Measurements from ENCODE around the gene ATAD3B.

The ATAD3B gene

DNA sequence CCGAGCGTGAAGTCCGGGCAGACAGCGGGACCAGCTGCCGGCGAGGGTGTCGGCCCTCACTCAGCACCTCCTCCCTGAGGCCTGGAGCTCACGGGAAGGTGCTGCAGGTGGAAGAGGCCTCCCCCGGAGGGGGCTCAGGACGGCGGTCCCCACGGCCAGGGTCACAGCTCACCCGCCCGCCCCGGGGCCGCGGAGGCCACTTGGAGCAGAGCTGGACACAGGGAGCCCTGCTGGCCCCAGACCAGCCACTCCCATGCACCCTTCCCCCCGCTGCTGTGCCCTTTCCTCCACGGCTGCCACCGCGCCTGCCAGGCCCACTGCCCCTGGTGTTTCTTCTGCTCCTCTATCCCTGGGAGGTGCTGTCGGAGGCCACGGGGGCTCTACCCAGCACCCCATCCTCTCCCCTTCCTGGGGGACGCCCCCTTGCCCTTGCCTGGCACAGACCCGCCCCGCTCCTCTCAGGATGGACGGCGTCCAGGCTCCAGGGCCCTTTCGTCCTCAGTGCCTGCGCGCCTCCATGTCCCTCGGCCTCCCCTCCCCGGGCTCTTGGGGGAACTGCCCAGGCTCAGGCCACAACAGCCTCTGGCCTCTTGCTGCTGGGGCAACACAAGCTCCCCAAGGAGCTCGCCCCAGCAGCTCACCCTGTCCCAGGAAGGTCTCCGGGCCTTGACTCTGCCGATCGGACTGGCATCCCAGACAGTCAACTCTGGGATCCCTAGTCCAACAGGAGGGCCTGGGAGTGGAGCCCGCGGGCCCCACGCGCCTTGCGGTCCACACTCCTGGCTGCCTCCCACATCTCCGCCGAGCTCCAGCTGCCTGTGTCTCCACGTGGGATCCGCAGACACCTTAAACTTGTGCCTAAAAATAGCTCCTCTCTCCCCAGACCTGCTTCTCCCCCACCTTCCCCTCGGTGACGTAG is 64.7 kb downstream of the ATAD3B start:
- no peak for DNase-seq

DNA sequence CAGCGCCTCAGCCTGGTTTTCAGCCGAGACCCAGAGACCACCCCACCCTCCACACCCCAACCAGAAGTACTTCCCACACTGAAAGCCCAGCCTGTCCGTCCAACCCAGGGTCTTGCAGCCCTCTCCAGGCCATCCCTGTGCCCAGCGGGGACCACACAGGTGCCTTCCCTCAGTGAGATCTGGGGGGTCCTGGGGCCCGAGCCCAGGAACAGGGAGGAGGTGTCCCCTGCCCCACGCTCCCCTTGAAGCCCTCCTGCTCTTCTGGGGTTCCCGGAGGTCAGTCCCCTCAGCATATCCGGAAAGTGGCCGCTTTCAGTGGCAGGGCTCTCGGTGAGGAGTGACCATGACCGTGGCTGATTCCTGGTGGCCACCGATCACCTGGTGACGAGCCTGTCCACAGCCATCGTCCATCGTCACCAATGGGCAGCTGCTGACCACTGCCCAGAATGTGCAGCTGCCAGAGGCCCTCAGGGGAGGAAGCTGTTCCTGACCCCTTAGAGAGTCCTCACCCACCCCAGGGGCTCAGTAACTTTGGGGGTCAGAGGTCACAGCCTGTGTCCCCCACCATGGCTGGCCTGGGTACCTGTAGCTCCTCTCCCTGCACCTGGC is 65.5 kb downstream of the ATAD3B start:
- DNase-seq: no peak

DNA sequence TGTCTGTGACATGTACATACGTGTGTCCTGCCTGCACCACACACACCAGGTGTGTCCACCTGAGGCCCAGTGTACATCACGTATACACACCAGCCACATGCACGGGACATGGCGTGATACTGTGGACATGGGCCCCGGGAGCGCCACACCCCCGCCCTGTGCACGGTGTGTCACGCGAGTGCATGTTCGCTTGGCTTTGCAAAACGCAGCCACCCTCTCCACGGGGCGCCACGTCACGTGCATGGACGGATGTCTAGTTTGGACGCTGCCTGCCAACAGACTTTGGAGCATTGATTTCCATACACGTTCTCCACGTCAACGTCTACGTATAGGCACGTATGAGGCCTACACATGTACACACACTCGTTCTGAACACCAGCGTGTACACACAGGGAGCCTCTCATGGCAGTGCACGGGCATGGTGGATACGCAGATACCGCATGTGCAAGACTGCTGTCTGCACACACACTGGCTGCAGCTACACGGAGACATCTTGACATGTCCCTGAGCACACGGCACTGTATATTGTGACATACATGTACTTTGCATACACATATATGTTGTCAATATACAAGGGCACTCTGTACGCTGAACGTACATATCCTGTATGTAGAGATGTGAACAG is 66.2 kb downstream of the ATAD3B start:
- DNase-seq: no peak

DNA sequence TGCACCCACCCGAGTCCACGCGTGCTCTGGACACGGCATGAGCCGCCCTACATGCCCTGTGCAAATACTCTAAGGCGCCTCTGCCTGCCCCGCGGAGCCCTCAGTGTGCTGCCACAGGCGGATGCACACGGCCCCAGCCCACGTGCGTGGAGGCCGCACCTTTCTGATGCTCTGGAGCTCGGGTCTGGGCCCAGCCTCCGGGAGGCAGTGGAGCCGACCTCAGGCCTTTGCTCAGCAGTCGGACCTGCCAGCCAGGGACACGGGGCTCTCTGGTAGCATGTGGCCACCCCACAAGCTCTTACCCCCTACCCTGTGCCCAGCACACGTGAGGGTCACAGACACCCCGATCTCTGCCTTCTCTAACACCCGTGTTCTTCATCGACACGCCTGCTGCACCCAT is 66.8 kb downstream of the ATAD3B start:
- DNase-seq: no peak

DNA sequence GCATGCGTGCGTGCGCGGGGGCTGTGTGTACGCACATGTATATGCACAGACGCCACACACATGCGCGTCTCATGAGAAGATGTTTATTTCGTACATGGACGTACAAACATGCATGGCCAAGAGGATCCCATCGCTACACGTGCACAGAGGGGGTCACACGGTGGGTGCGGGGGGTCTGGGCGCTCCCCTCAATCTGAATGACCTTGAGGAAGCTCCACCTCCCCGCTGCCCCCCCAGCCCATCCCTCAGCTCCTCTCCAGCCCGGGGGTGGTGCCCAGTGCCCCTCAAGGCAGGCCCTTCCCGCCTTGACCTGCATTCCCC is 67.4 kb downstream of the ATAD3B start:
- no peak for DNase-seq

DNA sequence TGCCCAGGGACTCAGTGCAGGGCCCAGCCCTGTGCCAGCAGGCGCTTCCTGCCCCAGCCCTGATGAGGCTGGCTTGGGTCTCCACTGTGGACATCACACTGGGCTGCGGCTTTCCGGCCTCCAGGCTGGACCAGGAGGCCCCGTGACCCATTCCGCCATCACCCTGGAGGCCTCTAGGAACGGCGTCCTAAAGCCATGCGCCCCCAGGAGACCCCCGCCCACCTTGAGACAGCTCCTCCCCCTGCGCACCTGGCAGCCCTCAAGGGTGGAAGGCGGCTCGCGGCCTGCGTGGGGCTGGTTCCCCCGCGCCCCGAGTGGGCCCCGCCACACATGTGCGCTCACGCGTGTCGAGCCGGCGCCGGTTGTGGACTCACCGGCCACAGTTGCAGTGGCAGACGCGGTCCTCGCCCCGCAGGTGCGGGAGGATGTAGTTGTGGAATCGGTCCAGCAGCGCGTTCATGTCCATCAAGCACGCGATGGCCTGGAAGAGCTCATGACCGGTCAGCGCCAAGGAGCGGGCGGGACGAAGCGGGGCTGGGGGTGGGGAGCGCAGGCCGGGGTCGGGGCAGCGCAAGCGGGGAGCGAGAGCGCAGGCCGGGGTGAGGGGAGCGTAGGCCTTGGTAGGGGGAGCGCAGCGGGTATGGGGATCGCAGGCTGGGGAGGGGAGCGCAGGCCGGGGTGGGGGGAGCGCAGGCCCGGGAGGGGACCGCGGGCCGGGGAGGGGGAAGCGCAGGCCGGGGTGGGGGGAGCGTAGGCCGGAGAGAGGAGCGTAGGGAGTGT is 67.9 kb downstream of the ATAD3B start:
- DNase-seq: no peak

DNA sequence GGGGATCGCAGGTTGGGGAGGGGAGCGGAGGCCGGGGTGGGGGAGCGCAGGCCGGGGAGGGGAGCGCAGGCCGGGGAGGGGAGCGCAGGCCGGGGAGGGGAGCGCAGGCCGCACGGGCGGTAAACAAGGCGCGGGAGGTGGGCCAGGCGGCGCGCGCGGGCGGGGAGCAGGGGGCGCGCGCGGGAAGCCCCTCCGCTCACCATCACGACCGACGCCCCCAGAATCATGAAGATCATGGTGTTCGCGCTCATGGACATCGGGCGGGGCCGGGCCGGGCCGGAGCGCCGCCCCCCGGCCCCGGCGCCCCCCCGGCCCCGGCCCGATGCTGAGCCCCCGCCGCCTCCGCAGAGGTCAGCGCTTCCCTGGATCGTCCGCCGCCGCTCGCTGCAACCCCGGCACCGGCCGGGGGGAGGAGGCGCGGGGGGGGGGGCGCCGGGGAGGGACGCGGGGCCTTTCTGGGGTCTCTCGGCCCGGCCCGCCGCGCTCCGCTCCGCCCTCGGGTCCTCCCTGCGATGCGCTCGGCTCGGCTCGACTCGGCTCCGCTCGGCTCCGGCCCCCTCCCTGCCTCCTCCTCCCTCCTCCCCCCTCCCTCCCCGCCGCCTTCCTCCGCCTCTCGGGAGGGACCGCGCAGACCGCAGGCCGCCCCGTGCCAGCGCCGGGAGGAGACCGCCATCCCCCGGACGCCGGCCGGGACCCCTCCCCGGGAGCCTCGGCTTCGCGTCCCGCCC is 68.7 kb downstream of the ATAD3B start, which contains the start of gene TMEM240:
TMEM240 (minus strand) TSS at position 535 of the 728 bp plus-strand sequence; CDS start at position 257, 278 bp downstream.
- DNase-seq: peak; percentile 53

DNA sequence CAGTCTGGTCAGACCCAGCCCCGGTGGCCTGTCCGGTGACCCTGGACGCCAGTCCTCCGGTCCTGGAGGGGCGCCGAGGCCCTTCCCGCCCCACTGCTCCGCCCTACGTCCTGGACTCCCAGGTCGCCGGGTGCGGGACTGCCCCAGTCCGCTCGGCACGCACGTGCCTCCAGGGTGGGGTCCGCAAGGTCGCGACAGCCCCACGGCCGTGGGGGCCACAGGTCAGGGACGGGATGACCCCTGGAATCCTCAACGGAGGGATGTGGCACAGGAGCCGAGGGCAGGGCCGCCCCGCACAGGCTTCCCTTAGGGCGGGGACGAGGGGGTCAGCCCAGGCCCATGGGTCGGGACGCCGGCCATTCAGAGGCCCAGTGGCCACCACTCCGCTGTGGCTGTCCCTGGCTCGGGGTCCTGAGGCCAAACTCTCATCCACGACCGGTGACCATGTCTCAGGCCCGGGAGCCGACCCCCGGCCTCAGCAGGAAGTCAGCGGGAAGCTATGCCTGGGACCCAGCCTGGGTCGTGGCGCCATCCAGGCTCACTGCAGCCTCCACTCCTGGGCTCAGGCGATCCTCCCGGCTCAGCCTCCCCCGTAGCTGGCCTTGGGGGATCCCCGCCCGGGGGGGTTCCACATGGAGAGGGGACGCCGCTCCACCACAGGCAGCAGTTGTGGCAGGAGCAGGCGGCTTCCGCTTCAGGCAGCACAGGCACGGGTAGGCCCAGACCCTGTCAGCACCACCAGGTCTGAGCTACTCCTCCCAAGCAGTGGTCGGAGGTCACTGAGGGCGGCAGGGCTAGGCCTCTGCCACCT is 69.5 kb downstream of the ATAD3B start:
- no peak for DNase-seq

DNA sequence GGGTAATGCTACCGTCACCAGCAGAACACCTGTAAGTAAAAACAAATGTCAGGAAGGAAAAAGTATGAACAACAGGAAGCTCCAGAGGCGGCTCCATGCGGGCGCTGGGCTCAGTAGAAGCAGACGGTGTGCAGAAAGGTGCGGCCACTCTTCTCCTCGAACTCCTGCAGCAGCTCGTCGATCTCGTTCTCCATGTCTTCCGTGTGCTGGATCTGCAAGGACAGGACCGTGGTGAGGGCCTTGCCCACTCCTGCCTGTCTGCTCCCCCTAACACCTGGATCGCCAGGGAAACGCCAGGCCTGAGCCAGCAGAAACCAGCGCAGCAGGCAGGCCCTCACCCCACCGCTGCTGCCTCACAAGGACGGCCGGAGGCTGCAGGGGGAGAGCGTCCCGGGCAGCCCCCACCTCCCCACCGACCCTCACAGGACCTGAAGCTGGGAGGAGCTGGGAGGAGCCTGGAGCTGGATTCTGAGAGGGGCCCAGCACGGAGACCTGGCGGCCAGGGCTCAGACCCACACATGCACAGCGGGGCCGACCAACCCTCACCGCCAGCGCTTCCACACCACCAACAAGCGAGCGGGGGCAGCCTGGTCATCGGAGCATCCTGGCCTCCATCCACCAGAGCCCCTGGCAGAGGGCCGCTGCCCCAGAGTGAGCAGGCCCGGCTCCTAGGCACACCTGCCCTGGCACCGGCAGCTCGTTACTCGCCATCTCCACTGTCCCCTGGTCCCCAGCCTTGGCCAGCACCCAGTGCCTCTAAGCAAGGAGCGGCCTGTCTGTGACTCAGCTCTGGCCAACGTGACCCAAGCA is 70.6 kb downstream of the ATAD3B start:
- no peak for DNase-seq

DNA sequence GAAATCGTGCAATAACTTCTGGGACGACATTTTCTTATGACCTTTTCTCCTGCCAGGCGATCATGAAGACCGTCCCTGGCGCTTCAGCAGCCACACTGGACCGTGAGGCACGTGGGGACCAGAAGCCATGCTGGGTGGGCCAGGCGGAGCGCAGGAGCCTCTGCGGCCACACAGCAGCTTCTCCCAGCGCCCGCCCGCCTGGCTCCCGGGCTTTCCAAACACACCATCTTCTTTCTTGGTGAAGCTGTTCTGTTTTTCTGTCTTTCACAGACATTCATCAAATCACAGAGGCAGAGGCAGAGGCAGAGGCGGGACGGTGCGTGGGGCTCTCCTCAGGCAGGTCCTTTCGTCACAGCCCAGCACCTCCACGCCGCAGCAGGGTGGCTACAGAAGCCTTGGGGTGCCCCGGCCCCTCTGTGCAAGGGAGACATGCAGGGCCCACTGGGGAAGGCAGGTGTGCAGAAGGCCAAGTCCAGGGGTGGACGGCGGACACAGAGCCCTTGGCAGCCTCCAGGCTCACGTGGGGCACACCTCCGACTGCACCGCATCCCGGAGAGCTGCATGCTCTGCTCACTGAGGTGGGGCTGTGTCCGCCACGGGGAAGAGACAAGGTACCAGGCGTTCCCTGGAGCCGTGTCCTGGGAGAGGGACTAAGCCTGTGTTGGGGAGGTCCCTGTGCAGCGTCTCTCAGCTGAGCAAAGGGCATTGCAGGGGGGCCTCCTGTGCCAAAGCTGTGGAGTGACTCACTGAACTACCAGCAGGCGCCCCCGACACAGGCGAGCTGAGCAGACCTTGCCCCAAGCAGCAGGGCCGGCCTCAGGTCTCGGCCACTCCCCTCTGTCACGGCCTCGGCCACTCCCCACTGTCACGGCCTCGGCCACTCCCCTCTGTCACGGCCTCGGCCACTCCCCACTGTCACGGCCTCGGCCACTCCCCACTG is 71.5 kb downstream of the ATAD3B start:
- no peak for DNase-seq

DNA sequence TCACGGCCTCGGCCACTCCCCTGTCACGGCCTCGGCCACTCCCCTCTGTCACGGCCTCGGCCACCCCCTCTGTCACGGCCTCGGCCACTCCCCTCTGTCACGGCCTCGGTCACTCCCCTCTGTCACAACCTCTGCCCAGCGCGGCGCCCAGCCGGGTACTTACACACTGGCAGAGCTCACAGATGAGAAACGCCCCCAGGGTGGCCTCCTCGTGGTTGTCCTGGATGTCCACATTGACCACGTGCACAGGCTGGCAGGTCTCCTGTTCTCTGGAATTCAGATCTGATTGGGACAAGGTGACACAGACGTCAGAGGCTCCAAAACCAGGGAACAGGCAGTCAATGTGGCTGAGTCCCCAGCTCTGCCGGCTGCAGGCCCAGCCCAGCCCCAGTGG is 72.1 kb downstream of the ATAD3B start:
- DNase-seq: no peak

DNA sequence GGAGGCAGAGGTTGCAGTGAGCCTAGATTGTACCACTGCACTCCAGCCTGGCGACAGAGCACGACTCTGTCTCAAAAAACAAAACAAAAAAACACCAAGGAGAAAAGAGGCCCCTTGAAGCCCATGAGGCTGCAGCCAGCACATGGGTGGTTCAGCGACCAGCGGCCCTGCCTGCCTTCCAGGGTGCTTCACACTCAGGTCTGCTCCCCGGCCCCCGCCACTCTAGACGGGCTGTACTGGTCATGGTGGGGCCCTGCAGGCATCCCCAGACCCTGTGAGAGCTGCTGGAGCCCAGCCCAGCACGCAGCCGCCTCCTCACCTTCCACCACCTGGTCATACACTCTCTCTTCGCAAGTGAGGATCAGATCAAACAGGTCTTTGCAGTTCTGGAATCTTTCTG is 73.0 kb downstream of the ATAD3B start:
- no peak for DNase-seq

Data from amniotic stem cell (primary cell).